ENCODE results near the gene CHRNG.
"Not testable (repeated sequence)": the region's sequence is repeated elsewhere in the genome, so short reads cannot be mapped to it uniquely, and the experiment has no call there.

The CHRNG gene

GRCh38 chr2:232528746-232529460 is 10.6 kb upstream of the CHRNG start:
- DNase-seq = no peak

DNA sequence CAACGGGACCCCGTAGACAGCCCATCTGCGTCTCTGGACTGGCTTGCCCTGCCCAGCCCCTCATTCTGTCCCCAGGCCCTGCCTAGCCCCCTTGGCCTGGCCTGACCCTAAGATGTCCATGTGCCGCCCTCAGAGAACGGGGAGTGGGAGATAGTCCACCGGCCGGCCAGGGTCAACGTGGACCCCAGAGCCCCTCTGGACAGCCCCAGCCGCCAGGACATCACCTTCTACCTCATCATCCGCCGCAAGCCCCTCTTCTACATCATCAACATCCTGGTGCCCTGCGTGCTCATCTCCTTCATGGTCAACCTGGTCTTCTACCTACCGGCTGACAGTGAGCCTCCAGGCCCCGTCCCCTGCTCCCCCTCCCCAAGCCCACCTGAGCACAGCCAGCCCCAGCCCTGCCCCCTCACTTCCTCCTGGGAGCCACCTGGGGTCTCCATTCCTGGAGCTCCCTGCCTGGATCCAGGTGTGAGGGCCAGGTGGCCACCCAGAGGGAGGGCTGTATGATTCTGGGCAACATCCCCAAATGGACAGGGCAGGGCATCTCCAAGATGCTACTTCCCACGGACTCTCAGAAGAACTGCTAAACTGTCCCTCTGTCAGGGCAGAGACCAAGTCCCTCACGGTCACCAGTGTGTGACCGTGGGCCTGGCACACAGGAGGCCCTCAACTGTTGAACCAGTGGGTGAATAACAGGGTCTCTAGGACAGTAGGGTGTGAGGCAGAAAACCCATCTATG is 9.5 kb upstream of the CHRNG start:
- DNase-seq = no peak

GRCh38 chr2:232530626-232531260 is 8.7 kb upstream of the CHRNG start:
- no peak for DNase-seq

DNA sequence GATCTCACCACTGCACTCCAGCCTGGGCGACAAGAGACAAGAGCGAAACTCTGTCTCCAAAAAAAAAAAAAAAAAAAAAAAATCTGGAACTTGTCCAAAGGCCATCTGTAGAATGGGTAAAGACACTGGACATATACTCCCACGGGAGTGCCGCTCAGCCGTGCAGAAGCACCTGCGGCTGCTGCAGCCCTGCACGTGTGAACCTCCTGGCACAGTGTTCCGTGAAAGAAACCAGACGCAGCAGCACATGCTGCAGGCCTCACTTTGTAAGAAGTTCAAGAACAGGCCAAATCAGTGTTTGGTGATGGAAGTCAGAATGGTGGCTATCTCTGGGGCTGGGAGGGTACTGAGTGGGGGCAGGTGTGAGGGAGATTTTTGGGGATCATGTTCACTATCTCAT is 7.1 kb upstream of the CHRNG start:
- no peak for DNase-seq

DNA sequence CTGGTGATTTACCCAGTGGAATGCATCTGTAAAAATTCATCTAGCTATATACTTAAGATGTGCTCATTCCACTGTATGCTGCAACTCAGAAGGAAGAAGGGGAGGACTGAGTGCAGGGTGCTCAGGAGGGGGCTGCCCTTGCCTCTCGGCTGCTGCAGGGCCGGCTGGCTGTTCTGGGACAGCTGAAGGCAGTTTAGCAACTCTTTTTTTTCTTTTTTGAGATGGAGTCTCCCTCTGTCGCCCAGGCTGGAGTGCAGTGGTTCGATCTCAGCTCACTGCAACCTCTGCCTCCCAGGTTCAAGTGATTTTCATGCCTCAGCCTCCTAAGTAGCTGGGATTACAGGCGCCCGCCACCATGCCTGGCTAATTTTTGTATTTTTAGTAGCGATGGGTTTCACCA is 6.7 kb upstream of the CHRNG start:
- not testable (repeated sequence) for DNase-seq

GRCh38 chr2:232533944-232534710 is 5.4 kb upstream of the CHRNG start:
- DNase-seq = no peak

DNA sequence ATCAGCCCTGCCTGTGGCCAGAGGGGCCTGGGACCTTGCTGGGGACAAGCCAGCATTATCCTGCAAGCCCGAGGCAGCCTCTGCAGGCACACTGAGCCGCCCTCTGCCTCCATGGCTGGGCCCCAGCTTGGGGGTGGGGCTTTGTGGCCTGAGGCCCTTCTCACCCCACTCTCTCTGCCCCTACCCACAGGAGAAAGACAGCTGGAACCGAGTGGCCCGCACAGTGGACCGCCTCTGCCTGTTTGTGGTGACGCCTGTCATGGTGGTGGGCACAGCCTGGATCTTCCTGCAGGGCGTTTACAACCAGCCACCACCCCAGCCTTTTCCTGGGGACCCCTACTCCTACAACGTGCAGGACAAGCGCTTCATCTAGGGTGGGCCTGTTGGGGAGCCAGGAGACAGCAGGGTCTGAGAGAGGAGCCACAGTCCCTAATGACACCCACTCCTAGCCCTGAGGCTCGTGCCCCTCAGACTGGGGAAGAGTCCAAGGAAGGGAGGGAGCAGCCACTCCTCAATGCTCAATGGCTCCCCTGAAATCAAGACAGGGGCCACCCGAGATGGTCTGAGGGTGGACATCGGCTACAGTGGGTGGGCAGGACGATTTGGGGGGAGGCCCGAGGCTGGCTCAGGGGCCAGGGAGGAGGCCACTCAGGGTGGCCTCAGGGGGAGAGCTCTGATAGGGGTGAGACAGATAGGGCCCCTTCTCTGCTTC is 4.4 kb upstream of the CHRNG start:
- no peak for DNase-seq

DNA sequence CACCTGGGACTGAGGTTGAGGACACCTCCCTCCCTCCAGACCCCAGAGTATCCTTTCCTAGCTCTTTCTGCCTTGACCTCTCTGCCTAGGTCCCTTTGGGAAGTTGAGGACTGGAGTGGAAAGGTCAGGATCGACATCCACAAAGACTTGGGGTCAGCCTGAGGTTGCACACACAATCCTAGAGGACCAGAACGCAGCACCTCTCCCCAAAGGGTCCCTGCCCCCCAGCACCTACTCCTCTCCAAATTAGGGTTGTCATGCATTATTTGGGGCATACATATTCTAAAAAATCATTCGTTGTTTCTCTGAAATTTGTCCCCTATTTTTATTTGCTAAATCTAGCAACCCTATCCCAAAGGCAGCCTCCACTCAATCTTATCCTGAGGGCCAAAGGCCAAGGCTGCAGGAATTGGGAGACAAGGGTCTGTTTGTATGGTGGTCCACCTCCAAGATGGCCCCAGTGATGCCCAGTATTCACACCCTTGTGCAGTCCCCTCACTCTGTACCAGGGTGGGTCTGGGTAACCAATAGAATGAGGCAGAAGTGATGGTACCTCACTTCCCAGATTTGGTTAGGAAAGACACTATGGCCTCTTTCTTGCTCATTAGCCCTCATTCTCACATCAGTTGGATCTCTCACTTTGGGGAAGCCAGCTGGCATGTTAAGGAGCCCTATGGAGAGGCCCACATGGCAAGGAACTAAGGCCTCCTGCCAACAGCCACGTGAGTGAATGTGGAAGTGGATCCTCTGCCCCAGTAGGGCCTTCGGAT is 3.5 kb upstream of the CHRNG start:
- DNase-seq = no peak

DNA sequence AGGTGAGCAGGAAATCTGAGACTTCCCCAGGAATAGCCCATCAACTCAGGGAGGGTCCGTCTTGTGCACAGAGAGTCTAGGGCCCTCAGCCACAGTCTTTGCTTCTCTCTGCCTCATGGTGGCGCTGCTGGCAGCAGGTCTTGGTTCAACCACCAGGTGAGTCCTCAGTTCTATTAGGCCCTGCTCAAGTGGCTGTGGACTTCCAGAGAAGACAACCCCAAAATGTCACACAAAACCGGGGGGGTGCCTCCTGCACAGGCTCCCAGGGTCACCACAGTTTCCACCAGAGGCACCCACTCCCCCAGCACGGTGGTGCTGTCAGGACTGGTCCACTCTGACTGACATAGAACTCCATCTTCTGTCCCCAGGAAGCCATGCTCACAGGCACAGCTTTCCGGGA is 2.4 kb upstream of the CHRNG start:
- no peak for DNase-seq

GRCh38 chr2:232537499-232537898 is 2.0 kb upstream of the CHRNG start:
- no peak for DNase-seq

DNA sequence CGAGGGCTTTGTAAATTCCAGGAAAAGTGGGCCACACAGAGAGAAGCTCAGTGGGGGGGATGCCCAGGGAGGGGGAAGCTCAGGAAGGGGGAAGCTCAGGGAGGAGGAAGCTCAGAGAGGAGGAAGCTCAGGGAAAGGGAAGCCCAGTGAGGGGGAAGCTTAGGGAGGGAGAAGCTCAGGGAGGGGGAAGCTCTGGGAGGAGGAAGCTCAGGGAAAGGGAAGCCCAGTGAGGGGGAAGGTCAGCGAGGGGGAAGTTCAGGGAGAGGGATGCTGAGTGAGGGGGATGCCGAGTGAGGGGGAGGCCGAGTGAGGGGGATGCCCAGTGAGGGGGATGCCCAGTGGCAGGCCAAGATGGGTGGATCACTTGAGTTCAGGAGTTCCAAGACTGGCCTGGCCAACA is 821 bp upstream of the CHRNG start:
- DNase-seq = no peak

- DNase-seq = no peak
Measured at GRCh38 chr2:232540441-232541041, 1.0 kb downstream of the CHRNG start.

GRCh38 chr2:232541195-232541960 is 1.9 kb downstream of the CHRNG start:
- DNase-seq = no peak

- DNase-seq = no peak
Measured at GRCh38 chr2:232541961-232542714, 2.6 kb downstream of the CHRNG start.

DNA sequence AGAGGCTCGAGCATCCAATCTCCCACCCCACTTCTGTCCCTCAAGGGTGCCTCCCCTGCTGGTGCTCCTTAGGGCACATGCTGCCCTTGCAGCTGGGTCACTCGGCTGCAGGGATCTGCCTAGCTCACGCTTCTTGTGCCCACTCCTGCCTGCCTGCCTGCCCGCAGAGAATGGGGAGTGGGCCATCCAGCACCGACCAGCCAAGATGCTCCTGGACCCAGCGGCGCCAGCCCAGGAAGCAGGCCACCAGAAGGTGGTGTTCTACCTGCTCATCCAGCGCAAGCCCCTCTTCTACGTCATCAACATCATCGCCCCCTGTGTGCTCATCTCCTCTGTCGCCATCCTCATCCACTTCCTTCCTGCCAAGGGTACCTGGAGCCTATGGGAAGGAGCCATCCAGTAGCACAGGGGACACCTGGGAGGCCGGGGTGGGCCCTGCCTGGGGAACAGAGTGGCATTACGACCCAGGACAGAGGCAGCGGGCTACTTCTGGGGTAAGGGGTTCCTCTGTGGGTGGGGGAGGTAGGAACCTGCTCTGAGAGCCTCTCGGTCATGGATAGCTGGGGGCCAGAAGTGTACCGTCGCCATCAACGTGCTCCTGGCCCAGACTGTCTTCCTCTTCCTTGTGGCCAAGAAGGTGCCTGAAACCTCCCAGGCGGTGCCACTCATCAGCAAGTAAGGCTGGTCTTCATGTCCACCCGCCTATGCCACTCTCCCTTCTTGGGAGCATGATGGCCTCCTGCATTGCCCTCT is 3.4 kb downstream of the CHRNG start:
- DNase-seq = no peak

DNA sequence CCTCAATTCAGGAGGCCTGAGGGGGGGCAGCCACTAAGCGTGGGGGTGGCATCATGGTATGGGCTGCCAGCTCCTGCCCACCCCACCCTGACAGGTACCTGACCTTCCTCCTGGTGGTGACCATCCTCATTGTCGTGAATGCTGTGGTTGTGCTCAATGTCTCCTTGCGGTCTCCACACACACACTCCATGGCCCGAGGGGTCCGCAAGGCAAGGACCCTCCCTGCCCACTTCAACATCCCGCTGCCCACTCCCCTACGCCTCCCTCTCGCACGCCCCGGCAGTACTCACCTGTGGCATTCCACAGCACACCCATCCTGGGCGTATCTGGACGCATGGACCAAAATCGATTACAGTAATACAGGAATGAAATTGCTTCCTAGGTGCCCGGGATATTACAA is 4.0 kb downstream of the CHRNG start:
- DNase-seq = no peak

GRCh38 chr2:232543928-232544631 is 4.6 kb downstream of the CHRNG start:
- DNase-seq = no peak

- no peak for DNase-seq
Measured at GRCh38 chr2:232544674-232545073, 5.2 kb downstream of the CHRNG start.

Data from fibroblast of skin of scalp (primary cell).